ENCODE data around the gene ADORA1. TPM values are rescaled to one million over a fixed set of nuclear protein-coding genes. Genes with fewer than 3 reads are reported as not detected.

Gene ADORA1
- polyA plus RNA-seq, 1 donor, result 0.55 TPM

GRCh38 chr1:203176273-203177035, 48.9 kb downstream of the ADORA1 start:
- no peak overlapping the region for H3K27ac ChIP-seq (ENCODE audit: low read length)
- no CpG with 5 or more reads among the region's 9 CpGs for WGBS (ENCODE audit: insufficient coverage, low lambda C conversion rate)
- H3K36me3 ChIP-seq (ENCODE audit: control insufficient read depth, insufficient read depth, low read length), result no peaks in the 10 kb centered on the region
- no peak for DNase-seq
- no peaks in the 10 kb centered on the region for H3K27me3 ChIP-seq (ENCODE audit: control insufficient read depth, insufficient read depth, low read length)
- no peak overlapping the region for H3K4me3 ChIP-seq (ENCODE audit: low read length)
- no peaks in the 10 kb centered on the region for H3K4me1 ChIP-seq (ENCODE audit: control insufficient read depth, insufficient read depth, low read length)
- no peaks in the 10 kb centered on the region for H3K9me3 ChIP-seq (ENCODE audit: control insufficient read depth, low read depth, low read length)

GRCh38 chr1:203177036-203177405, 49.5 kb downstream of the ADORA1 start:
- DNase-seq, result no peak
- Histone ChIP-seq H3K36me3 (ENCODE audit: control insufficient read depth, insufficient read depth, low read length) (no peaks in the 10 kb centered on the region), H3K4me3 (ENCODE audit: low read length) (no peak overlapping the region), H3K4me1 (ENCODE audit: control insufficient read depth, insufficient read depth, low read length) (no peaks in the 10 kb centered on the region), H3K27me3 (ENCODE audit: control insufficient read depth, insufficient read depth, low read length) (no peaks in the 10 kb centered on the region), H3K27ac (ENCODE audit: low read length) (no peak overlapping the region), H3K9me3 (ENCODE audit: control insufficient read depth, low read depth, low read length) (no peaks in the 10 kb centered on the region)
- no CpG with 5 or more reads among the region's 6 CpGs for WGBS (ENCODE audit: insufficient coverage, low lambda C conversion rate)

- no CpG with 5 or more reads among the region's 9 CpGs for WGBS (ENCODE audit: insufficient coverage, low lambda C conversion rate)
- H3K4me3 ChIP-seq (ENCODE audit: low read length), result no peak overlapping the region
- H3K27me3 ChIP-seq (ENCODE audit: control insufficient read depth, insufficient read depth, low read length), result no peaks in the 10 kb centered on the region
- no peak overlapping the region for H3K27ac ChIP-seq (ENCODE audit: low read length)
- no peak for DNase-seq
- no peaks in the 10 kb centered on the region for H3K4me1 ChIP-seq (ENCODE audit: control insufficient read depth, insufficient read depth, low read length)
- H3K9me3 ChIP-seq (ENCODE audit: control insufficient read depth, low read depth, low read length), result no peaks in the 10 kb centered on the region
- no peaks in the 10 kb centered on the region for H3K36me3 ChIP-seq (ENCODE audit: control insufficient read depth, insufficient read depth, low read length)
These were observed 50.0 kb downstream of the ADORA1 start for GRCh38 chr1:203177470-203178039.

- no CpG with 5 or more reads among the region's 5 CpGs for WGBS (ENCODE audit: insufficient coverage, low lambda C conversion rate)
- Histone ChIP-seq H3K27me3 (ENCODE audit: control insufficient read depth, insufficient read depth, low read length) (no peaks in the 10 kb centered on the region), H3K36me3 (ENCODE audit: control insufficient read depth, insufficient read depth, low read length) (no peaks in the 10 kb centered on the region), H3K9me3 (ENCODE audit: control insufficient read depth, low read depth, low read length) (no peaks in the 10 kb centered on the region), H3K27ac (ENCODE audit: low read length) (no peak overlapping the region), H3K4me3 (ENCODE audit: low read length) (no peak overlapping the region), H3K4me1 (ENCODE audit: control insufficient read depth, insufficient read depth, low read length) (no peaks in the 10 kb centered on the region)
- no peak for DNase-seq
These were observed 50.6 kb downstream of the ADORA1 start for GRCh38 chr1:203178083-203178482.

GRCh38 chr1:203178821-203179666, 51.5 kb downstream of the ADORA1 start:
- no CpG with 5 or more reads among the region's 14 CpGs for WGBS (ENCODE audit: insufficient coverage, low lambda C conversion rate)
- no peak for DNase-seq
- Histone ChIP-seq H3K9me3 (ENCODE audit: control insufficient read depth, low read depth, low read length) (no peaks in the 10 kb centered on the region), H3K27me3 (ENCODE audit: control insufficient read depth, insufficient read depth, low read length) (no peaks in the 10 kb centered on the region), H3K27ac (ENCODE audit: low read length) (no peak overlapping the region), H3K36me3 (ENCODE audit: control insufficient read depth, insufficient read depth, low read length) (no peaks in the 10 kb centered on the region), H3K4me3 (ENCODE audit: low read length) (no peak overlapping the region), H3K4me1 (ENCODE audit: control insufficient read depth, insufficient read depth, low read length) (no peaks in the 10 kb centered on the region)

GRCh38 chr1:203179667-203180005, 52.1 kb downstream of the ADORA1 start:
- no peak overlapping the region for H3K4me3 ChIP-seq (ENCODE audit: low read length)
- DNase-seq, result no peak
- H3K9me3 ChIP-seq (ENCODE audit: control insufficient read depth, low read depth, low read length), result no peaks in the 10 kb centered on the region
- no peaks in the 10 kb centered on the region for H3K36me3 ChIP-seq (ENCODE audit: control insufficient read depth, insufficient read depth, low read length)
- no peaks in the 10 kb centered on the region for H3K4me1 ChIP-seq (ENCODE audit: control insufficient read depth, insufficient read depth, low read length)
- no peak overlapping the region for H3K27ac ChIP-seq (ENCODE audit: low read length)
- no CpG with 5 or more reads among the region's 10 CpGs for WGBS (ENCODE audit: insufficient coverage, low lambda C conversion rate)
- H3K27me3 ChIP-seq (ENCODE audit: control insufficient read depth, insufficient read depth, low read length), result no peaks in the 10 kb centered on the region

- no peaks in the 10 kb centered on the region for H3K36me3 ChIP-seq (ENCODE audit: control insufficient read depth, insufficient read depth, low read length)
- no peaks in the 10 kb centered on the region for H3K9me3 ChIP-seq (ENCODE audit: control insufficient read depth, low read depth, low read length)
- no peak for DNase-seq
- H3K4me3 ChIP-seq (ENCODE audit: low read length), result no peak overlapping the region
- no peaks in the 10 kb centered on the region for H3K4me1 ChIP-seq (ENCODE audit: control insufficient read depth, insufficient read depth, low read length)
- no peak overlapping the region for H3K27ac ChIP-seq (ENCODE audit: low read length)
- no CpG with 5 or more reads among the region's 11 CpGs for WGBS (ENCODE audit: insufficient coverage, low lambda C conversion rate)
- no peaks in the 10 kb centered on the region for H3K27me3 ChIP-seq (ENCODE audit: control insufficient read depth, insufficient read depth, low read length)
These were observed 53.2 kb downstream of the ADORA1 start for GRCh38 chr1:203180611-203181330.

- DNase-seq, result no peak
- Histone ChIP-seq H3K27me3 (ENCODE audit: control insufficient read depth, insufficient read depth, low read length) (no peaks in the 10 kb centered on the region), H3K27ac (ENCODE audit: low read length) (no peak overlapping the region), H3K4me1 (ENCODE audit: control insufficient read depth, insufficient read depth, low read length) (no peaks in the 10 kb centered on the region), H3K4me3 (ENCODE audit: low read length) (no peak overlapping the region), H3K36me3 (ENCODE audit: control insufficient read depth, insufficient read depth, low read length) (no peaks in the 10 kb centered on the region), H3K9me3 (ENCODE audit: control insufficient read depth, low read depth, low read length) (no peaks in the 10 kb centered on the region)
- no CpG with 5 or more reads among the region's 10 CpGs for WGBS (ENCODE audit: insufficient coverage, low lambda C conversion rate)
These were observed 54.3 kb downstream of the ADORA1 start for GRCh38 chr1:203181586-203182386.

GRCh38 chr1:203182387-203182953, 54.9 kb downstream of the ADORA1 start:
- H3K4me1 ChIP-seq (ENCODE audit: control insufficient read depth, insufficient read depth, low read length), result no peaks in the 10 kb centered on the region
- H3K4me3 ChIP-seq (ENCODE audit: low read length), result no peak overlapping the region
- no peaks in the 10 kb centered on the region for H3K36me3 ChIP-seq (ENCODE audit: control insufficient read depth, insufficient read depth, low read length)
- DNase-seq, result no peak
- no peaks in the 10 kb centered on the region for H3K27me3 ChIP-seq (ENCODE audit: control insufficient read depth, insufficient read depth, low read length)
- H3K27ac ChIP-seq (ENCODE audit: low read length), result no peak overlapping the region
- H3K9me3 ChIP-seq (ENCODE audit: control insufficient read depth, low read depth, low read length), result no peaks in the 10 kb centered on the region
- no CpG with 5 or more reads among the region's 7 CpGs for WGBS (ENCODE audit: insufficient coverage, low lambda C conversion rate)
